ENCODE measurements around the gene ORMDL3. TPM values are rescaled to one million over a fixed set of nuclear protein-coding genes. Genes with fewer than 3 reads are reported as not detected.

ORMDL3 gene
- total and polyA plus RNA-seq, 4 donors: 38.6 to 76.7 (median 63.9) TPM

GRCh38 chr17:39973496-39973895 lies 46.1 kb upstream of the ORMDL3 start:
- no peaks in the 10 kb centered on the region for H3K36me3 ChIP-seq (ENCODE audit: control insufficient read depth in 4 of 4, insufficient read depth in 4 of 4, low read length in 4 of 4)
- H3K4me3 ChIP-seq: no peak overlapping the region
- H3K9me3 ChIP-seq (ENCODE audit: control insufficient read depth in 4 of 4, insufficient read depth in 3 of 4, low read length in 3 of 4): no peaks in the 10 kb centered on the region
- no peak for ATAC-seq (ENCODE audit: insufficient read depth, low FRiP score)
- no peak overlapping the region for H3K9ac ChIP-seq (ENCODE audit: insufficient read depth in 1 of 2, low read length in 2 of 2)
- no peak overlapping the region for H3K27ac ChIP-seq (ENCODE audit: low read depth in 1 of 2, low read length in 1 of 2)
- H3K4me1 ChIP-seq (ENCODE audit: control insufficient read depth in 5 of 5, insufficient read depth in 5 of 5, low read length in 5 of 5): peaks cover 0 to 2% (median 0%) of the 10 kb centered on the region in 5 donors
- peaks cover 0 to 9% (median 2%) of the 10 kb centered on the region in 3 donors for H3K27me3 ChIP-seq (ENCODE audit: control insufficient read depth in 3 of 3, insufficient read depth in 3 of 3, low read length in 2 of 3)
- TF ChIP-seq, protein P1, sequence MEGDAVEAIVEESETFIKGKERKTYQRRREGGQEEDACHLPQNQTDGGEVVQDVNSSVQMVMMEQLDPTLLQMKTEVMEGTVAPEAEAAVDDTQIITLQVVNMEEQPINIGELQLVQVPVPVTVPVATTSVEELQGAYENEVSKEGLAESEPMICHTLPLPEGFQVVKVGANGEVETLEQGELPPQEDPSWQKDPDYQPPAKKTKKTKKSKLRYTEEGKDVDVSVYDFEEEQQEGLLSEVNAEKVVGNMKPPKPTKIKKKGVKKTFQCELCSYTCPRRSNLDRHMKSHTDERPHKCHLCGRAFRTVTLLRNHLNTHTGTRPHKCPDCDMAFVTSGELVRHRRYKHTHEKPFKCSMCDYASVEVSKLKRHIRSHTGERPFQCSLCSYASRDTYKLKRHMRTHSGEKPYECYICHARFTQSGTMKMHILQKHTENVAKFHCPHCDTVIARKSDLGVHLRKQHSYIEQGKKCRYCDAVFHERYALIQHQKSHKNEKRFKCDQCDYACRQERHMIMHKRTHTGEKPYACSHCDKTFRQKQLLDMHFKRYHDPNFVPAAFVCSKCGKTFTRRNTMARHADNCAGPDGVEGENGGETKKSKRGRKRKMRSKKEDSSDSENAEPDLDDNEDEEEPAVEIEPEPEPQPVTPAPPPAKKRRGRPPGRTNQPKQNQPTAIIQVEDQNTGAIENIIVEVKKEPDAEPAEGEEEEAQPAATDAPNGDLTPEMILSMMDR (IDR thresholded peaks at IDR 0.05; ENCODE audit: control extremely low read depth, extremely low read depth): no peak
- no peak for DNase-seq
- 86 to 93% methylated on average over 2 of the region's 2 CpGs for WGBS, 2 donors

DNA sequence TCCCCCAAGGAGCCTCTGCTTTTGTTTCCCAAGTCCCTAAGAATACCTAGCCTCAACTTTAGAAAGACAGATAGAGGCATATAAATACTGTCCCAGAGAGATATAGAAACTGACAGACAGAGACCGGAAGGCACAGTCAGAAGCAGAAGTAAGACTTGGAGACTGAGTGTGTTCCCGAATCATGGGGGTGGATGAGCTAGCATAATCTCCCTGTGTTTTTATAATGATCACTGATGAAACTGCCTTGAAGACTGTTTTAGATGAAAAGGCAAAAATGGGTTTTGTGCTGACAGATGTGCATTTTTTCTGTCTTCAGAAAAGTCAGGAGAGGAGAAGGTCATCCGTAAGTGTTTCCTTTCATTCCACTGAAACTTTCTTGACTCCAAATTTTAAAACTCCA lies 44.9 kb upstream of the ORMDL3 start:
- H3K9me3 ChIP-seq (ENCODE audit: control insufficient read depth in 4 of 4, insufficient read depth in 3 of 4, low read length in 3 of 4): no peaks in the 10 kb centered on the region
- TF ChIP-seq, protein P1 (IDR thresholded peaks at IDR 0.05; ENCODE audit: control extremely low read depth, extremely low read depth): no peak
- ATAC-seq (ENCODE audit: insufficient read depth, low FRiP score): no peak
- 32 to 46% methylated on average over 3 of the region's 3 CpGs for WGBS, 2 donors
- peaks cover 0 to 2% (median 0%) of the 10 kb centered on the region in 5 donors for H3K4me1 ChIP-seq (ENCODE audit: control insufficient read depth in 5 of 5, insufficient read depth in 5 of 5, low read length in 5 of 5)
- no peak overlapping the region for H3K27ac ChIP-seq (ENCODE audit: low read depth in 1 of 2, low read length in 1 of 2)
- H3K9ac ChIP-seq (ENCODE audit: insufficient read depth in 1 of 2, low read length in 2 of 2): no peak overlapping the region
- no peak overlapping the region for H3K4me3 ChIP-seq
- H3K27me3 ChIP-seq (ENCODE audit: control insufficient read depth in 3 of 3, insufficient read depth in 3 of 3, low read length in 2 of 3): peaks cover 0 to 9% (median 2%) of the 10 kb centered on the region in 3 donors
- H3K36me3 ChIP-seq (ENCODE audit: control insufficient read depth in 4 of 4, insufficient read depth in 4 of 4, low read length in 4 of 4): no peaks in the 10 kb centered on the region
- DNase-seq: no peak

GRCh38 chr17:39971076-39971603 lies 43.7 kb upstream of the ORMDL3 start:
- H3K9ac ChIP-seq (ENCODE audit: insufficient read depth in 1 of 2, low read length in 2 of 2): no peak overlapping the region
- H3K9me3 ChIP-seq (ENCODE audit: control insufficient read depth in 4 of 4, insufficient read depth in 3 of 4, low read length in 3 of 4): no peaks in the 10 kb centered on the region
- H3K4me1 ChIP-seq (ENCODE audit: control insufficient read depth in 5 of 5, insufficient read depth in 5 of 5, low read length in 5 of 5): peaks cover 0 to 2% (median 0%) of the 10 kb centered on the region in 5 donors
- TF ChIP-seq, protein P1 (IDR thresholded peaks at IDR 0.05; ENCODE audit: control extremely low read depth, extremely low read depth): no peak
- peaks cover 0 to 9% (median 2%) of the 10 kb centered on the region in 3 donors for H3K27me3 ChIP-seq (ENCODE audit: control insufficient read depth in 3 of 3, insufficient read depth in 3 of 3, low read length in 2 of 3)
- no peaks in the 10 kb centered on the region for H3K36me3 ChIP-seq (ENCODE audit: control insufficient read depth in 4 of 4, insufficient read depth in 4 of 4, low read length in 4 of 4)
- 90 to 96% methylated on average over 4 of the region's 4 CpGs for WGBS, 2 donors
- H3K27ac ChIP-seq (ENCODE audit: low read depth in 1 of 2, low read length in 1 of 2): no peak overlapping the region
- no peak for ATAC-seq (ENCODE audit: insufficient read depth, low FRiP score)
- H3K4me3 ChIP-seq: no peak overlapping the region
- no peak for DNase-seq

Data from lung (tissue), 12 donors.